KG1 (cell line): ENCODE data around the gene TBX3.

ENCODE experiments used
- DNase-seq: peaks from one replicate; lab custom pipeline; 2025; lab: John Stamatoyannopoulos, UW

TBX3 gene

DNA sequence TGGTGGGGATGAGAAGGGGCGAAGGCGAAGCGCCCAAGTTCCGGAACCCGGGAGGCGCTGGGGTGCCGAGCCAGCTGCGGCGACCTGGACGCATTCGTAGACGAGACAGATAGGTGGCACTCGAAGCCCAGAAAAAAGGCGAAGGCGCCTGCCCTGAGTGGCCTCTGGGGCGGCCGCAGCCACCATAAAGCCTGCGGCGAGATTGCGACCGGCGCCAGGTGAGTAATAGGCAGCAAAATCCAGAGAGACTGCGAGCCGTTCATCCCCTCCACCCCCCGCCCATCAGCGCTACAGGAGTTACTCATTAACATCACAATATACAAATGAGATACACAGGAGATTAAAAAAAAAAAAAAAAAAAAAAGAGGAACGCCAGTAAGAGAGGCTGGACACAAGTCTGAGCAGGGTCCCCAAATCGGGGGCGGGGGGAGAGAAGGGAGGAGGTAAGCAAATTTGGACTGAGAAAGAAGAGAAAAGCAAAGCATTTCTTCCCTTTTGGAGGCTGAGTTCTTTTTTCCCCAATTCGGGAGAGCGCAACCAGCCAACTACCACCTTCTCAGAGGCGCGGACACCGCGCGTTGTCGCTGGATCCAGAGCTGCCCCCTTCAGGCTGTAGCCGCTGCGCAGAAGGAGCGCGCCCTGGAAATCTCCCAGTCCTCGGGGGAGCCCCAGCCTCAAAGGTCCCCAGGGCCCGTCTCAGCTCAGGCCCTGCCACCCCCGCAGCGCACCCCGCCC lies 15.7 kb downstream of the TBX3 start:
- no peak for DNase-seq

DNA sequence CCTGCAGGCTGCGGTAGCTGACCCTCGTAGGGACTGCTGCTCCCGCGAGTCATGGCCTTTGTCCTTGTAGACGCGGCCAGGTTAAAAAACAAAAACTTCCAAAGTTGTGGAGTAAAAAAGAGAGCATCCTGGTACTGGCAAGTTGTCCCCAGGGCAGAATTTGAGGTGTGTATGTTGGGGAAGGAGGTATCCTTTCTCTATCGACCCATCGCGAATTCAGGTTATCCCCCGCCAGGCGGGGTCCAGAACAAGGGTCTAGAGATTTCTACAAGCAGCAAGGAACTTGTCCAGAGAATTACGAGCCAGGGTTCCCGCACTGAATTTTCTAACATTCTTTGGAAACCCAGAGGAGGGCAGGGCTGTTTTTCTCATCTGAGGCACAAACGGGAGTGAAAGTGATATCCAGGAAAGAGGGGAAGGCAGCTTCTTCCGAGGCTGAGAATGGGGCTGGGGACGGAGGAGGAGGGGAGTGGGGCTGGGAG lies 16.3 kb downstream of the TBX3 start:
- DNase-seq: no peak

DNA sequence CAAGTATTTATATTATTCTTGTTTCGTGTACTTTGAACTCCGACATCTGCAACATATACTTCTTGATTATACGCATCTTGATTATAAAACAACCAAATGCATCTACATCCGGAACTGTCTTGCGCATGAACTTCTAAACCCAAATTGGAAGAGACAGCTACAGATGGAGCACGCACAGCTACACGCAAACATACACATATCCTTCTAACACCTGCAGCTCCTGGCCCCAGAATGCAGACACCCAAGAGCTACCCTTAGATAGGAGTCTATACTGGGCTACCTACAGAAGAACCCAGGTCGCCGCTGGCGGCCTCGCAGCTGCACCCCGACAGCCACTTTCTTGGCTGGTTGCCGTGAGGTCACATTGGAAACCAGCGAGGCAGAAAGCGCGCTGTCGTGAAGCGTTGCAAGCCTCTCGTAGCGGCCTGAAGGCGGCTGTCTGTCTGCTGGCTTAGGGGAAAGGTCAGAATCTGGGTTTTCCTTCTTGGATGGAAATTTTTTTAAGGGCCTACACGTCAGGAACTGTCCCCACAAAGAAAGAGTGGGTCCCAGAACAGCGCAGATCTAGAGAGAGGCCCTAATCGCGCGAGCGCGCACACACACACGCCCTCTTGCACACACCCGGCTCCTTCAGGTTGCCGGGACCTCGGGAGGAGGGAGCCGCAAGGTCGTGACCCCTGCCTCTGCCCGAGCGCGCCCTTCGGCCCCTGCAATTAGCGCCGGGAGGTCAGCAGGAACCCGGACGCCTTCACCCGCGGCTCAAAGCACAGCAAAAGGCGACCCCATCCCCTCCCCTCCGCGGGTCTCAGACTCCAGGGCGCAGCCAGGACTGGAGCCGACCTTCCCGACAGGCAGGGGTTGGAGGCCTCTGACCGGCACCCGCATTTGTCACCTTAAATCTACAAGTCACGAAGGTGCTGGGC lies 17.0 kb downstream of the TBX3 start:
- no peak for DNase-seq

DNA sequence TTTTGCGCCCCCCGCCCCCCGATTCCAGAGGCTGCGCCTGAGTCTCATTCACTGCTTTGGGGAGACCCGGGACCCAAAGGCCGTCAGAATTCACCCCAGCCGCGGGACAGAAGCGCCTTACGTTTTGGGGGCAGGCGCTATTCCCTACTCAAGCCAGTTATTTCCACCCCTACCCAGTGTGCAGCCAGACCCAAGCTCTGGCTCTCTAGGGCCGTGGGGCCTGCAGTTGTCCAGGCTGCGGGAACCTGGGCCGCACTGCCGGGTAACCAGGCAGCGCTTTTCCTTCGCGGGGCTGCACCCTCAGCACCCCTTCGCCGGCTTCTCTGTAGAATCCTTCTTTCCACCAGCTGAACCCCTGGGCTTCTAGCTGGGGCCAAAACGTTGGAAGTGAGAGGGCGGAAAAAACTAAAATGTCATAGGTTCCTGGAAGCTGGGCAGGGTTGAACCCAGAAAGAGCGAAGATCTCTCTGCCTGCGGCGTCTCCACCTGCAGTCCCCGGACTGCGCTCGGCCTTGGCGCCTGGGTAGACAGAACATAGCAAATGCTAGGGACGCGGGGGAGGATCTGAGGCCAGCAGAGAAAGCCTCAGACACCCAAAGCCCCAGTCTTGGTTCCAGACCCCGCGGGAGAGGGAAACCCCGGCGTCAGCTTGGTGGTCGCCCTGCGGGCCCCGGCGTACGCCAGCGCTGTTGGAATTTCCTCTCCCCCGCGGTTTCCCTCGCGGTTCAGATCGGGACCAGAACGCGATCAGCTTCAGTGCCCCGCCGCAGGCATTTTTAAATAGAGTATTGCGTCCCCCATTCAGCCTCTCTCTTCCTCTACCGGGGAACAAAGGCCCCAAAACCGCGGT lies 18.3 kb downstream of the TBX3 start:
- no peak for DNase-seq

DNA sequence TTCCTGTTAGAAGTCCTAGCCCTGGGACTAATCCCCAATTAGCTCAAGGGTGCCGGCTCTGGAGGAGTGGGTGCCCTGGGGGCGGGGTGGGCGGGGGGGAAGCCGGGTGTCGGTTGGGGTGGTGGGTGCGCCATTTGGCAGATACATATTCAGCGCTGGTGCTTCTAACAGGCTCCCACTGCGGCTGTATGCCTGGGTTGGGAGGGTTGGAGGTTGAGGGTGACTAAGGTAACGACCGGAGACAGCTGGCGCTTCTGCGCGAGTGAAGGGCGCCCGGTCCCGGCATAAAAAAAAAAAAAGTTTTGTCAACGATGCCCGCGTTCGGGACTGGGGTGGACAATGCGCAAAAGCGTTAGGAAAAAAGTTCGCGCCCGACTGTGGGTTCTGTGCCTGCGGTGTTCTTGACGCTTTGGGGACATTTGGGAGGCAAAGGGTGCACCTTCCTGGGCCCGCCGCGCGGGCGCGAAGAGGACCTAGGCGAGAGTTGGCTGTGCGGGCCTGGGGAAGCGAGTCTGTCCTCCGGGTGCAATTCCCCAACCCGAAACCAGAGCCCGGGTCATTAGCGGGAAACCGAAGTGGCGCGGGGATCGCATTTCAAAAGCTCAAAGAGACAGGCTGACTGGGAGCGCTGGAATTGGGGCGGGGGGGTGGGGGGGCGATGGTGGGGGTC lies 19.2 kb downstream of the TBX3 start:
- DNase-seq: no peak

DNA sequence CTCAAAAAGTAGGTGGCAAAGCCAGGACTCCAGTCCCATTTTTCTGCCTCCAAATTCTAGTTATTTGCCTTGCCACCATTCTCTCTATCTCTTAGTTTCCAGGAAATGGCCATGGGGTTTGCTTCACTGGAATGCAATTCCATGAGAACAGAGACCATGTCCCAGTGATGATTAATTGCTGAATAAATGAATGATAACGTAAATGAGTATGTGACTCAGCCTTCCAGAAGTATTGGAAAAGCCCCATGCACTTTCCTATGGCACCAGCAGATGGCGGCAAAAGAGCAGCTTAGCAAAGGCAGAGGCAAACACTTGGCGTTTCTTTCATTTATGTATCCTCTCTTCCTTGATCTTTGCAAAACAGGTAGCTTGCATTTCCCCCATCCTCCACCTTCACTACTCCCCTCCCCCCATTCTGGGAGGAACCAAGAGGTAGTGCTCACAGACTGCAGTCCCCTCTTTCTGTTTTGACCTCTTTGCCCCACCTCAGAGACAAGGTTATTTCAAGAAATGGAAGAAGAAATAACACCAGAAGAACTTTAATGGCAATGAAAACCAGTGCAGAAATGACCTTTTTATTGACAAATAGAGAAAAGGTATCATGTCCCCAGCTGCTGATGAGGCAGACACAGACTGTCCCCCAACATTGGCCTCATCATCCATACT lies 21.3 kb downstream of the TBX3 start:
- DNase-seq: peak; percentile 19

DNA sequence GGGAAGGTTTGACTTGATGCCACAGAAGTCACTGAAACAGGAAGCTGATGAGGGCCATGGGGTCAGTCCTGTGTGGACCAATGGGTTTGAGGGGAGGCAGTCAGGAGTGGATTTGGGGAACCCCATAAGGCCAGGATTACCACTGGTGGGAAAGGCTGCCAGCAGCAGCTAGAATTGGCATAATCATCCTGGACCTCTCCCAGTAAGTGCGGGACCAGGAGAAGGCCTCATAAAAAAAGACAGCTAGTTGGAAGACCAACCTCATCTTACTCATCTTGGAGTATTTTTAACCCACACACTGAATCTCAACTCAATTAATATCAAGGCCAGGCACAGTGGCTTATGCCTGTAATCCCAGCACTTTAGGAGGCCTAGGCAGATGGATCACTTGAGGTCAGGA lies 22.7 kb downstream of the TBX3 start:
- DNase-seq: no peak

DNA sequence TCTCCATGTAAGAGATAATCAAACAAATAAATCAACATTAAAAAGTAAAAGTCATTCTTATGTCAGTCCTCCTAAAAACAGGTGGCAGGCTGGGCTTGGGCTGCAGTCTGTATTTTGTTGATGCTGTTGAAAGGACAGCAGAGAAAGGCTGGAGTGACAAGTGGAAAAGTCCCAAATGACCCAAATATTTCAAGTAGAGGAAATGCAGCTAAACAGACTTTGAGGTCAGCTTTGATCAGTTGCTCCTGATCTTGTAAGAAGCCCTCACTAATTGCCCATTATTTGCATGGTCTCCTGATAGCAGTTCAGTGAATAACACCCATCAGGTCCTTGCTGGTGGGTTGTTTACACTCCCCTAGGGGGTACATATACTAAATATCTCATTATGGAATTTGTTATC lies 24.9 kb downstream of the TBX3 start:
- no peak for DNase-seq

DNA sequence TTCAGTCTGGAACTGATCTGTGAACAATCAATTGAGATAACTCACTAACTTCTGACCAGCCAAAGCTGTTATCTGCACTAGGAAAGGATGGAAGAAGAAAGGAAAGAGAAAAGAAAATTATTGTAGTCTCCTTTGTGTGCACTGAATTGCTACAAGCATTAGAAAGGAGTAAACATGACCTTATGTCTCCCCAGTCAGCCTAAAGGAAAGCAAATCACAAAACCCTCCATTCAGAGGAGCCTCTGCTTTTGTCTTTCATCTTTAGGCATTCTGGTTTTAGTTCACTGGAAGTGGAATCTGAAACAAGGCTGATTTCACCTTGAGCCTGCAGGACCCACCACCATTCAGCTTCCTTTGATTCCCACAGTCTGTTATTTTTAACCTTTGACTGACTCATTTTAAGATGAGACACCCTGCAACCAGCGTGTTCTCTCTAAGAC lies 26.0 kb downstream of the TBX3 start:
- DNase-seq: no peak

DNA sequence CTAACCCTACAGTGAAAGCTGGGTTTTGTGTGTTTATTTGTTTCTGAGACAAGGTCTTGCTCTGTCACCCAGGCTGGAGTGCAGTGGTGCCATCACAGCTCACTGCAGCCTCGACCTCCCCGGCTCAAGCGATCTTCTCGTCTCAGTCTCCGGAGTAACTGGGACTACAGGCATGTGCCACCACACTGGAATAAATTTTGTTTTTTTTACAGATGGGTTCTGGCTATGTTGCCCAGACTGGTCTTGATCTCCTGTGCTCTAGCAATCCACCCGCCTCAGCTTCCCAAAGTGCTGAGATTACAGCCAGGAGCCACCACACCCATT lies 26.4 kb downstream of the TBX3 start:
- DNase-seq: no peak

DNA sequence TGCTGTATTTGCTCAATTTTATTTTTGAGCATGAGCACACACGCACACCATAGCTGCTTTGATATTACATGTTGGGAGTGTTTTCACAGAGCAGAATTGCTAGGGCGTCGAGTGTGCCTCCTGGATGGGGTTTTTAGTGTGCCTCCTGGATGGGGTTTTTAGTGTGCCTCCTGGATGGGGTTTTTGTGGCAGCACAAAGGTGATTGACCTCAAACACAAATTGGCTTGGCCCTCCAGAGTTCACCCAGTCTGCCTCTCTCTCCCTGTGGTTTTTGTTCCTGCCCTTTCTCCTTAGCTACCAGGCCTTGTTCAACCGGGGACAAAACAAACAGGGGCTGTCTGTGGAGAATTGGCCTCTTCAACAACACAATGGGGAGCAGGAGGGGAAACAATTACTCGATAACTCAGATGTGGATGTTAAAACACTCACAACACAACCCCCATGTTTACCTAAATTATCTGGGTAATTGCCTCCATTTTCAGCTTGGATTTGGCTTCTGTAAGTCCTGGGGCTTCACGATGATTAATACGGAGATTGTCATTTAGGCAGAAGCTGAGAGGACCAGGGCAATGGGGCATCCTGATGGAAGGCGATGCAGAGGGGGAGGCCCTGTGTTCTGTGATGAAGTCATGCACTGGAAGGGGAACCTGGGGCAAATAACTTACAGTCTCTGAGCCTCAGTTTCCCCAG lies 26.9 kb downstream of the TBX3 start:
- DNase-seq: no peak

DNA sequence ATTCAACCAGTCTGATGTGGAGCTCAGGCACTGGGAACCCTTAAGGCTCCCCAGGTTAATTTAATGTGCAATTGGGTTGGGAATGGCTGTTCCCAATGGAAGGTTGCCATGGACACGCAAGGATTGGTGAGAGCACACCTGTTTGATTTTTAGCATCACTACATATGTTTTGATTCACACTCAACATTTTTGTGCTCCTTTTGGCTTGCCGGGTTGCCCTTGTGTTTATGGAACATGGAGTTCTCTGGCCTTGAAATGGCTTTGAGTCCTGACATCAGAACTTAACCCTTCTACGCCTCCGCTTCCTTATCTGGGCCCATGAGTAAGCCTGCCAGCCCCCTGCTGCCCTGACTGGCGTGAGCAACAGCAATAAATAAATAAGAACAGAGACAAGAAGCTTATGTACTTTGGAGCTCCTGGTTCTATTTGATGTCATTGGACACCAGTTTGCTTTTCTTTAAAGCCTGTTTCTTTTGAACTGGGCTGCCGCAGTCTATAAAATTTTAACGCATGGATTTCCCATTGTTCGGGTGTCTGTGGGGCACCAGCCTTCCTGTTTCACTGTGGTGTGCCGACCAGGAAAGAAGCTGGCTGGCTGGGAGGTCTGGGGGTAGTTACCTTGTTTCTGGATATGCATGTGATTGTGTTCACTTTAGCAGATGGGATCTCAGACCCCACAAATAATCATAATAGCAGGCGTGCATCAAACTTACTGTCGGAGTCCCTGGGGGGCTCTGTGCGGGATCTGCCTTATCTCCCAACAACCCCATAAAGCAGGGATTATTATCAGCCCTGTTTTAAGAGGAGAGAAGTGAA lies 27.8 kb downstream of the TBX3 start:
- no peak for DNase-seq

DNA sequence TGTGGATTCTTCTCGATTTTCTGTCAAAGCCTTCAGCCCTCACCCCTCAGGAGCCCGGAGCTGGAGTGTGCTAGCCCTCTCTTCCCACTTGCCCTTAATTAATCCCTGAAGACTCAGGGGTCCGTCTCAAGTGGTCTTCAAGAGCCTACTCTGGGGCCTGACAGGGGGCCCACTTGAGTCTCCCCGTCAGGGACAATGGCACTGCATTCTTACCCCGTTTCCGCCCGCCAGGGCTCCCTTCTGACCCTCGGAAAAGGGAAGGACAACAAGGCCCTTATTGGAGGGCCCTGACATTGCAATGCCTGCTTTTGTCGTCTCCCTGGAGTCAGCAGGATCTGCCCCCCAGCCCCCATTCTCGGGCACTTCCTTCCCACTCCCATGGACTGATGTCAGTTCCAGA lies 34.4 kb downstream of the TBX3 start:
- no peak for DNase-seq

DNA sequence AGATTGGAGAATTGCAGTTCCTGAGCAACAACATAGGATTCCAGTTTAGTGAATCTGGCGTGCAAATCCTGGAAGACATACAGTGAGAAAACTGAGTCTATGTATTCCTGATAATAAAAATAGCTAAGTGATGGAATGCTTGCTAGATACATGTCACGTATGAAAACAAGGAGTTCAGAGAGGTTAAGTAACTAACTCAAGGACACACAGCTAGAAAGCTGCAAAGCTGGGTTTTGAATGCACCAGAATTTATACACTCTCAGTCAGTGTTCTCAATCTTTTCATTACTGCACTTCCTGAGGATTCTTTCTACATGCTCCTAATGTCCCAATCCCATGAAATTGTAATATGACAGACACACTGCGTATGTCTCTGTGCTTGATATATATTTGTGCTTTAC lies 35.3 kb downstream of the TBX3 start:
- DNase-seq: no peak

DNA sequence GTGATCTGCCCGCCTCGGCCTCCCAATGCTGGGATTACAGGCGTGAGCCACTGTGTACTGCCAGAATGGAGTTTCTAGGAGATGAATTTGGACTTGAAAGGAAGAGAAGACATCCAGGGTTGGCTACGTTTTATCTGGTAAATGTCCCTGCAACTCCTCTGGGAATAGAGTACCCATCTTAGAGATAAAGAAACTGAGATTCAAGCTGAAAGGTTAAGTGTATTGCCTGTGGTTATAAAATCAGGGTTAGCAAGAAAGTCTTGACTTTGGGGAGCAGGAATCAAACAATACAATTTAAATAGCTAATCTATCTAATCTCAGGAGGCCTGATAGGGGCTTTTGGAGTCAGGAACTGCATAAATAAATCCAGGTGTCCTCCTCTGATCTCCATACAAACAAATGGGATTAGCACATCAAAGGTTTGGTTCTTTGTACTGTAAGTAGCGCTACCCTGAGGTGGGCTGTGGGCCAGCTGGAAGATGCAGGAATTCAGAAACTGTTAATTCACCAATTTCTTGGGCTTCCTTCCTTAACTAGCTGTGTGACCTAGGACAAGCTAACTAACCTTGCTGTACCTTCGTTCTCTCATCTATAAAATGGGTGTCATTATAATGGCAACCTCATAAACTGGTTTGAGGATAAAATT lies 45.1 kb downstream of the TBX3 start:
- no peak for DNase-seq

DNA sequence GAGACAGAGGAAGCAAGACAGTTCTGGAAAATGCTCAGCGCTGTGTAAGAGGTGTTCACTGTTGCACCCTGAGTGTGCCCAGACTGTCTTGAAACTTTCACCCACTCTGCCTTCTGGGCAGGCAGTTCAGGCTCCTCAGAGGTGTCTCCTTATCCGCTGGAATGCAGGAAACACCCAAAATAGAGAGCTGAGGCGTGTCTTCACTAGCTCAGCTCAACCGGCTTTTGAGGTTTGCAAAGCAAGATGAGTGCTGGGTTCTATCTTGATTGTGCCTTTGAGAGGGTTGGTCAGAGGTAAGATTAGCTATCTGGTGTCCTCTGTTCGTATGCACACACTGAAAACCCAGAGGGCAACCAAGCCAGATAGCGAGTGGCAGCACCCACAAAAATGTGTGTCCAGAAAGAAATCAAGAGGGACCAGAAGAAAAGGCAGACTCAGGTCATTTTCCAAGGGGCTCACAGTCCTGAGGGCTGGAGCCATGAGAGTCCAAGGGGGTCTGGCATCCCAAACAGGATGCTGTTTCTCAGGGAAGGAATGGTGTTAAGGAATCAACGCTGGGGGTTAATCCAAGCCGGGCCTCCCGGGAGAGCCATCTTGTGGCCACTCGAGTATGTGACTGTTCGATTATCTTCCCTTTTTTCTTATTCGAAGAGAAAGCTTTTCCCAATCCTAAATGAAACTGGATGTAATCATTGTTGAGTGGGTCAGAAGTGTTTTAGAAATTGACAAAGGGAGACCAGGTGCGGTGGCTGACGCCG lies 47.1 kb downstream of the TBX3 start:
- DNase-seq: no peak

DNA sequence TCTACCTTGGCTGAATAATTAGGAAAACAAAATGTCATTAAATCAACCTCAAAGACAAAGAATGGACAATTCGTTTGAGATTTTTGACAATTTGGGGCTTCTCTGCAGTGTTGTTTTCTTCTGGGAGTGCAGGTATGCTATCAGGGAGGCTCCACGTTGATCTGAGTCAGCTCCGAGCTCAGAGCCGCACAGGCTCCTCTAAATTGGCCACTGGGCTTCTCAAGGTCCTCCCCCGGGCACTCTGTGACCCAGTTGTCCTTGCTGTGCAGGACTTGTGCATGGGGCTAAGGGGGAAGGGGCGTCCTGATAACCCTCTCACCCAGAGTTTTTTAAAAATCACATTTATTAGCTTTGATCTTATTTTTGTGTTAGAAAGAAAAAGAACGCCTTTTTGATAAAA lies 52.7 kb downstream of the TBX3 start:
- no peak for DNase-seq

DNA sequence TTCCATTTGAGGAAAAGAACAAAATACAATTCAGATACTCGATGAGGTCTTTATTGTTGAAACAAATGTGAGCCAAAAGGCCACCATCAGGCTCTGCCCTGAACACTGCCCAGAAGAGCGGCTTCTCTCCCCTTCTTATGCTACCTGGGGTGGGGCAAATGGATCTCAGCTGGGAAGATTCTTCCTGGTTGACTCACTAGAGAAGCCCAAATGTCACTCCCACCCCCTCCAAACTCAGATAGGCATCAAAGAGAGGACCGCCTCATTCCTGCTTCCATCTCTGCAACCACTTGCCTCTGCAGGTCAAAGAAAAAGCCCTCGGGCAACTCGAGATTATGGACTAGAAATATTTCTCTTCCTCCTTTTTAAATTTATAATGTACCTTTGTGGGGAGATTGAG lies 55.8 kb downstream of the TBX3 start:
- DNase-seq: no peak

DNA sequence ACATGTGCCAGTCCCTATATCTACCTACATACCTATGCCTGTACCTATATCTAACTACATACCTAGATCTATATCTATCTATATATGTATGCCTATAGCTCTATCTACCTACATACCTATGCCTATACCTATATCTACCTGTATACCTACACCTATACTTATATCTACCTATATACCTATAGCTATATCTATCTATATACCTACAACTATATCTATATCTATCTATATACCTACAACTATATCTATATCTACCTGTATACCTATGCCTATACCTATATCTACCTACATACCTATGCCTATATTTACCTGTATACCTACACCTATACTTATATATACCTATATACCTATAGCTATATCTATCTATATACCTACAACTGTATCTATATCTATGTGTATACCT lies 56.6 kb downstream of the TBX3 start:
- no peak for DNase-seq
